Neural cell (in vitro differentiated cells): ENCODE measurements around the gene C3. TPM values are rescaled to one million over a fixed set of nuclear protein-coding genes. Genes with fewer than 3 reads are reported as not detected.

ENCODE experiments used
- H2AFZ ChIP-seq: fragments of 200-600, 300-800 bp; sonication (generic), shearing (Covaris generic); 2 replicates; pipeline ENCODE4 v1.6.0; 2014; ENCODE audit warnings: low read depth, mild to moderate bottlenecking, antibody characterized with exemption, low read length, moderate library complexity
- H3F3A ChIP-seq: fragments of 200-600 bp; shearing (Covaris generic); 2 replicates; pipeline ENCODE4 v1.6.1; 2016; ENCODE audit warnings: mild to moderate bottlenecking, moderate library complexity, mixed read lengths, antibody characterized with exemption, low read length; ENCODE audit not compliant: insufficient read depth, poor library complexity, severe bottlenecking
- H3K27ac ChIP-seq: fragments of 200-600, 300-800 bp; sonication (generic), shearing (Covaris generic); 2 replicates; pipeline ENCODE4 v1.5.1; 2014; ENCODE audit warnings: mild to moderate bottlenecking, low read length, moderate library complexity
- H3K27me3 ChIP-seq: fragments of 300-800, 200-600 bp; sonication (generic), shearing (Covaris generic); 2 replicates; pipeline ENCODE4 v1.6.0; 2014; ENCODE audit warnings: mild to moderate bottlenecking, low read depth, low read length, moderate library complexity; ENCODE audit not compliant: insufficient read depth
- H3K36me3 ChIP-seq: fragments of 300-800, 200-600 bp; sonication (generic), shearing (Covaris generic); 2 replicates; pipeline ENCODE4 v1.5.1; 2014; ENCODE audit warnings: mild to moderate bottlenecking, antibody characterized with exemption, low read length, moderate library complexity; ENCODE audit not compliant: insufficient read depth
- H3K4me2 ChIP-seq: fragments of 300-800, 200-600 bp; sonication (generic), shearing (Covaris generic); 2 replicates; pipeline ENCODE4 v1.6.0; 2014; ENCODE audit warnings: mild to moderate bottlenecking, low read length
- H3K4me3 ChIP-seq: fragments of 300-800, 200-600 bp; sonication (generic), shearing (Covaris generic); 2 replicates; pipeline ENCODE4 v1.5.1; 2014; ENCODE audit warnings: mild to moderate bottlenecking, low read length, moderate library complexity
- H3K79me2 ChIP-seq: fragments of 200-600 bp; shearing (Covaris generic); replicated peaks from 2 replicates; pipeline ENCODE4 v1.6.0; 2014; ENCODE audit warnings: mild to moderate bottlenecking, low read length, moderate library complexity; ENCODE audit not compliant: insufficient read depth
- H3K9ac ChIP-seq: fragments of 300-800, 200-600 bp; sonication (generic), shearing (Covaris generic); 2 replicates; pipeline ENCODE4 v1.6.1; 2016; ENCODE audit warnings: mild to moderate bottlenecking, low read length, mixed read lengths
- H3K9me2 ChIP-seq: fragments of 200-600 bp; shearing (Covaris generic); 2 replicates; pipeline ENCODE4 v1.6.1; 2016; ENCODE audit warnings: mild to moderate bottlenecking, low read length, mixed read lengths; ENCODE audit not compliant: insufficient read depth
- H3K9me3 ChIP-seq: fragments of 200-600, 300-800 bp; sonication (generic), shearing (Covaris generic); 2 replicates; pipeline ENCODE4 v1.6.1; 2016; ENCODE audit warnings: mild to moderate bottlenecking, mixed run types, low read length, moderate library complexity, mixed read lengths
- H4K20me1 ChIP-seq: fragments of 200-600 bp; shearing (Covaris generic); 2 replicates; pipeline ENCODE4 v1.6.1; 2016; ENCODE audit warnings: mild to moderate bottlenecking, mixed run types; ENCODE audit not compliant: insufficient read depth
- EP300 ChIP-seq: fragments of 450-650 bp; conservative IDR thresholded peaks from 2 replicates; pipeline ENCODE4 v1.6.1; 2014; ENCODE audit warnings: antibody characterized with exemption, mild to moderate bottlenecking, moderate library complexity; ENCODE audit not compliant: poor library complexity, severe bottlenecking
- EZH2 ChIP-seq: fragments of 200-600, 300-800 bp; shearing (Covaris generic), sonication (generic); IDR thresholded peaks from 2 replicates; pipeline ENCODE4 v1.6.1; 2014; ENCODE audit warnings: antibody characterized with exemption, low read length, borderline replicate concordance, mild to moderate bottlenecking; ENCODE audit not compliant: insufficient read depth, poor library complexity, severe bottlenecking
- MXI1 ChIP-seq: fragments of 450-650 bp; conservative IDR thresholded peaks from 2 replicates; pipeline ENCODE4 v1.6.1; 2014; ENCODE audit warnings: antibody characterized with exemption, mild to moderate bottlenecking; ENCODE audit not compliant: poor library complexity, severe bottlenecking
- POLR2AphosphoS5 ChIP-seq: IDR thresholded peaks from 2 replicates; pipeline ENCODE4 v1.6.1; 2012
- RAD21 ChIP-seq: fragments of 450-650 bp; conservative IDR thresholded peaks from 2 replicates; pipeline ENCODE4 v1.6.1; 2014; ENCODE audit warnings: antibody characterized with exemption, mild to moderate bottlenecking, moderate library complexity
- SMC3 ChIP-seq: fragments of 450-650 bp; conservative IDR thresholded peaks from 2 replicates; pipeline ENCODE4 v1.6.1; 2014; ENCODE audit warnings: antibody characterized with exemption, mild to moderate bottlenecking, moderate library complexity; ENCODE audit not compliant: poor library complexity
- TAF1 ChIP-seq: IDR thresholded peaks from 2 replicates; pipeline ENCODE4 v1.6.1; 2012; ENCODE audit warnings: low read depth
- polyA plus RNA-seq: library from polyadenylated mRNA; depleted of rRNA; stranded (reverse); fragments of >200 nt; gene quantifications from 2 replicates; pipeline ENCODE4 v1.2.3, GENCODE V29; 2014
- TF ChIP-seq, protein P1 (sequence below): IDR thresholded peaks from 2 replicates; pipeline ENCODE4 v1.6.1; 2012; ENCODE audit warnings: borderline replicate concordance
- TF ChIP-seq, protein P2 (sequence below): fragments of 450-650 bp; IDR thresholded peaks from 2 replicates; pipeline ENCODE4 v1.5.1; 2014; ENCODE audit warnings: antibody characterized with exemption, mild to moderate bottlenecking, moderate library complexity; ENCODE audit not compliant: poor library complexity, severe bottlenecking

The C3 gene
- polyA plus RNA-seq, 1 donor from 2014 or later: not detected

DNA sequence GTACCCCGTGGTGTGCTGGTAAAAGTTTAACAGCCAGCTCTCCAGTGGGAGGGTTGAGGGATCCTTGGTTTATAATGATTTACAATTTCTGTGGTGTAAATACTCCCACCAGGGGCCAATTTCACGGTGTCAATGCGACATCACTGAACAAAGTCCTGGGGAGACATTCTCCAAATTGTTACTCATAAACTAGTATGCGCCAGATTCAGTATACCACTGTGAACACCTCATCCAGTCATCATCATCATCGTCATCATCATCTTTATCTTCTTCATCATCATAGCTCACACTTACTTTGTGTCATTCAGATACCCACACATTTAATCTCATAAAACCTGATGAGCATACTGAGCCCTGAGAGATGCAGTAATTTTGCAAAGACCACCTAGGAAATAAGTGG, 33.3 kb downstream of the C3 start:
- Histone ChIP-seq H4K20me1 (no peaks in the 10 kb centered on the region), H2AFZ (no peak overlapping the region), H3K27ac (no peak overlapping the region), H3K79me2 (no peaks in the 10 kb centered on the region), H3K4me2 (no peak overlapping the region), H3K9ac (no peak overlapping the region), H3K27me3 (no peaks in the 10 kb centered on the region), H3K36me3 (no peaks in the 10 kb centered on the region), H3F3A (no peaks in the 10 kb centered on the region), H3K9me3 (no peaks in the 10 kb centered on the region), H3K9me2 (no peaks in the 10 kb centered on the region), H3K4me3 (no peak overlapping the region)
- TF ChIP-seq SMC3 (no peak), TAF1 (no peak)

DNA sequence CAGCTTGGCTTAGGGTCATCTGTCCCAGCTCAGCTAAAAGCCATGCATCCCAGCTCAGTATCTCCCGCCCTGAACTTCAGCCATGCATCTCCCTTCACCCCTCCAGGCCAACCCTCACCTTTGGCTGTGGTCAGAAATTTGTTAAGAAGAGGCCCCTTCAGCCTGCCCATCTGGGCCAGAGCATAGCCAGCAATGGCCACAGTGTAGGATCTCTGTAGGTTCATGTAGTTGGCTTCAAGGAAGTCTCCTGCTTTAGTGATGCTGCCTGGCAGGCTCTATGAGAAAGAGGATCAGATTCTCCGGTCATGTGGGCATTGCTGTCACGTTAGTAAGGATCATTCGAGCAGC, 33.8 kb downstream of the C3 start:
- Histone ChIP-seq H3K27ac (no peak overlapping the region), H3K36me3 (no peaks in the 10 kb centered on the region), H3K79me2 (no peaks in the 10 kb centered on the region), H2AFZ (no peak overlapping the region), H3F3A (no peaks in the 10 kb centered on the region), H3K9me3 (no peaks in the 10 kb centered on the region), H3K27me3 (no peaks in the 10 kb centered on the region), H3K4me2 (no peak overlapping the region), H3K9me2 (no peaks in the 10 kb centered on the region), H3K9ac (no peak overlapping the region), H3K4me3 (no peak overlapping the region), H4K20me1 (no peaks in the 10 kb centered on the region)
- TF ChIP-seq, protein P1, sequence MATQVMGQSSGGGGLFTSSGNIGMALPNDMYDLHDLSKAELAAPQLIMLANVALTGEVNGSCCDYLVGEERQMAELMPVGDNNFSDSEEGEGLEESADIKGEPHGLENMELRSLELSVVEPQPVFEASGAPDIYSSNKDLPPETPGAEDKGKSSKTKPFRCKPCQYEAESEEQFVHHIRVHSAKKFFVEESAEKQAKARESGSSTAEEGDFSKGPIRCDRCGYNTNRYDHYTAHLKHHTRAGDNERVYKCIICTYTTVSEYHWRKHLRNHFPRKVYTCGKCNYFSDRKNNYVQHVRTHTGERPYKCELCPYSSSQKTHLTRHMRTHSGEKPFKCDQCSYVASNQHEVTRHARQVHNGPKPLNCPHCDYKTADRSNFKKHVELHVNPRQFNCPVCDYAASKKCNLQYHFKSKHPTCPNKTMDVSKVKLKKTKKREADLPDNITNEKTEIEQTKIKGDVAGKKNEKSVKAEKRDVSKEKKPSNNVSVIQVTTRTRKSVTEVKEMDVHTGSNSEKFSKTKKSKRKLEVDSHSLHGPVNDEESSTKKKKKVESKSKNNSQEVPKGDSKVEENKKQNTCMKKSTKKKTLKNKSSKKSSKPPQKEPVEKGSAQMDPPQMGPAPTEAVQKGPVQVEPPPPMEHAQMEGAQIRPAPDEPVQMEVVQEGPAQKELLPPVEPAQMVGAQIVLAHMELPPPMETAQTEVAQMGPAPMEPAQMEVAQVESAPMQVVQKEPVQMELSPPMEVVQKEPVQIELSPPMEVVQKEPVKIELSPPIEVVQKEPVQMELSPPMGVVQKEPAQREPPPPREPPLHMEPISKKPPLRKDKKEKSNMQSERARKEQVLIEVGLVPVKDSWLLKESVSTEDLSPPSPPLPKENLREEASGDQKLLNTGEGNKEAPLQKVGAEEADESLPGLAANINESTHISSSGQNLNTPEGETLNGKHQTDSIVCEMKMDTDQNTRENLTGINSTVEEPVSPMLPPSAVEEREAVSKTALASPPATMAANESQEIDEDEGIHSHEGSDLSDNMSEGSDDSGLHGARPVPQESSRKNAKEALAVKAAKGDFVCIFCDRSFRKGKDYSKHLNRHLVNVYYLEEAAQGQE: no peak
- TF ChIP-seq EP300: no peak
- no peak for TF ChIP-seq RAD21
- TF ChIP-seq SMC3: no peak
- no peak for TF ChIP-seq MXI1
- no peak for TF ChIP-seq TAF1
- TF ChIP-seq EZH2: no peak

DNA sequence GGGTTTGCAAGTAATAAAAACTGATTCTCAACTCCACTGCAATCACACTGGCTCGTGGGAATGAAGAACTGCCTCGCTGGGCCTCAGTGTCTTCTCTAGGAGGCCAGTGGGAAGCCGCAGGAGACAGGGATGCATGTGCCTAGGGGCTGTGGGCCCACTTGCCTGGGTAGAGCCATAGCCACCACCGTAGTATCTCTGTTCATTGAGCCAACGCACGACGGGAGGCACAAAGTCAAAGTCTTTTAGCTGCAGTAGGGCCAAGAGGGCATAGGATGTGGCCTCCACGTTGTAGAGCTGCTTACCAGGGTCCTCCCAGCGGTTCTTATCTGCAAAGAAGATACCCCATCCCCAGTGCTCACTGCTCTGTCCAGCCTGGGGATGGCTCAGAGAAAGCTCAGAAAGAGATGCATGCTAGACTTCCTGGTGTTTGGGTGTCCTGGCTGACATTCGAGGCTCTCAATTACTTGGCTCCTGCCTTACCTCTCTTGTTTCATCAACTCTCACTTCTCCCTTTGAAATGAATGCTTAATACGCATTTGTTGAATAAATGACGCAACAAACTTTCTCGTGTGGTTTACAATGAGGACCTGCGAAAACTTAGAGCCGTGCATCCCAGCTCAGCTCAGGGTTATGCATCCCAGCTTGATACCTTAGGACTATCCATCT, 34.4 kb downstream of the C3 start:
- no peaks in the 10 kb centered on the region for H4K20me1 ChIP-seq
- no peaks in the 10 kb centered on the region for H3K36me3 ChIP-seq
- H3K9ac ChIP-seq: no peak overlapping the region
- H3F3A ChIP-seq: no peaks in the 10 kb centered on the region
- TF ChIP-seq, protein P2, sequence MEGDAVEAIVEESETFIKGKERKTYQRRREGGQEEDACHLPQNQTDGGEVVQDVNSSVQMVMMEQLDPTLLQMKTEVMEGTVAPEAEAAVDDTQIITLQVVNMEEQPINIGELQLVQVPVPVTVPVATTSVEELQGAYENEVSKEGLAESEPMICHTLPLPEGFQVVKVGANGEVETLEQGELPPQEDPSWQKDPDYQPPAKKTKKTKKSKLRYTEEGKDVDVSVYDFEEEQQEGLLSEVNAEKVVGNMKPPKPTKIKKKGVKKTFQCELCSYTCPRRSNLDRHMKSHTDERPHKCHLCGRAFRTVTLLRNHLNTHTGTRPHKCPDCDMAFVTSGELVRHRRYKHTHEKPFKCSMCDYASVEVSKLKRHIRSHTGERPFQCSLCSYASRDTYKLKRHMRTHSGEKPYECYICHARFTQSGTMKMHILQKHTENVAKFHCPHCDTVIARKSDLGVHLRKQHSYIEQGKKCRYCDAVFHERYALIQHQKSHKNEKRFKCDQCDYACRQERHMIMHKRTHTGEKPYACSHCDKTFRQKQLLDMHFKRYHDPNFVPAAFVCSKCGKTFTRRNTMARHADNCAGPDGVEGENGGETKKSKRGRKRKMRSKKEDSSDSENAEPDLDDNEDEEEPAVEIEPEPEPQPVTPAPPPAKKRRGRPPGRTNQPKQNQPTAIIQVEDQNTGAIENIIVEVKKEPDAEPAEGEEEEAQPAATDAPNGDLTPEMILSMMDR: no peak
- no peak for TF ChIP-seq POLR2AphosphoS5
- TF ChIP-seq MXI1: no peak
- no peak for TF ChIP-seq EP300
- no peak for TF ChIP-seq SMC3
- TF ChIP-seq, protein P1: no peak
- TF ChIP-seq RAD21: no peak
- TF ChIP-seq TAF1: no peak
- no peaks in the 10 kb centered on the region for H3K9me3 ChIP-seq
- no peaks in the 10 kb centered on the region for H3K27me3 ChIP-seq
- no peaks in the 10 kb centered on the region for H3K9me2 ChIP-seq
- H3K4me2 ChIP-seq: no peak overlapping the region
- H3K79me2 ChIP-seq: no peaks in the 10 kb centered on the region
- no peak overlapping the region for H3K27ac ChIP-seq
- no peak overlapping the region for H3K4me3 ChIP-seq
- no peak overlapping the region for H2AFZ ChIP-seq
